ENCODE results near the gene TSPAN9. TPM values are rescaled to one million over a fixed set of nuclear protein-coding genes. Genes with fewer than 3 reads are reported as not detected.

TSPAN9 gene
- total RNA-seq, 1 donor from 2014 or later: 0.48 TPM

GRCh38 chr12:3259973-3260372 lies 182.8 kb downstream of the TSPAN9 start:
- Mint-ChIP-seq H3K27me3 (ENCODE audit: low read depth) (no peaks in the 10 kb centered on the region), H3K27ac (no peak overlapping the region), H3K4me1 (ENCODE audit: low read depth) (no peaks in the 10 kb centered on the region), H3K36me3 (ENCODE audit: low read depth) (no peaks in the 10 kb centered on the region), H3K9me3 (no peaks in the 10 kb centered on the region), H3K4me3 (ENCODE audit: low read depth) (no peak overlapping the region)
- intact Hi-C loops (cut with micrococcal nuclease): no loop called here
- no peak for DNase-seq (ENCODE audit: low spot score)

DNA sequence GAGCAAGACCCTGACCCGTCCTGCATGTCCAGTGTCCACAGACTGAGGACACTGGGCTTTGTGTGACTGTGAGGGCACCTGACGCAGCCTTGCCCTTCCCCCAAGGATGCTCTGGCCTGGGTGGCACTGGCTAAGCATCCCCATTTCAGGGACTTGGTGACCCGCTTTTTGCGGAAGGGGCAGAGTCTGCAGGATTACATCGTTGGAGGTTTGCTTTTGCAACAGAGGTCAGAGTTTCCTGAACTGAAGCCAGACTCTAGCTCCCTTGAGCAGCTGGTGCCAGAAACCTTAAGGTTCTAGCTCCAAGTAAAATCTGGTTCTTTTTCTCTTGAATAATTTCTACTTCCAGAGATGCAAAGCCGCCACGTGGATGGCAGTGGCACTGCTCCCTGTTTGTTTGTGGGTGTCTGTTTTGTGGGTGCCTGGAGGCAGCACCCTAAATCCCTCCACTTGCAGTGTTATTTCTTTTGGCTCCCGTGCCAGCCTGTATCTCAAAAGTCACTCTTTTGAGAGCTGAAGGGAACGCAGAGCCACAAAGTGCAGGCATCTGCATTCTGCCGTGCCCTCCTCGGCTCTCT lies 184.7 kb downstream of the TSPAN9 start:
- DNase-seq (ENCODE audit: low spot score): no peak
- Mint-ChIP-seq H3K27ac (no peak overlapping the region), H3K4me1 (ENCODE audit: low read depth) (no peaks in the 10 kb centered on the region), H3K36me3 (ENCODE audit: low read depth) (no peaks in the 10 kb centered on the region), H3K9me3 (no peaks in the 10 kb centered on the region), H3K4me3 (ENCODE audit: low read depth) (no peak overlapping the region), H3K27me3 (ENCODE audit: low read depth) (no peaks in the 10 kb centered on the region)
- intact Hi-C loops (cut with micrococcal nuclease): no loop called here

DNA sequence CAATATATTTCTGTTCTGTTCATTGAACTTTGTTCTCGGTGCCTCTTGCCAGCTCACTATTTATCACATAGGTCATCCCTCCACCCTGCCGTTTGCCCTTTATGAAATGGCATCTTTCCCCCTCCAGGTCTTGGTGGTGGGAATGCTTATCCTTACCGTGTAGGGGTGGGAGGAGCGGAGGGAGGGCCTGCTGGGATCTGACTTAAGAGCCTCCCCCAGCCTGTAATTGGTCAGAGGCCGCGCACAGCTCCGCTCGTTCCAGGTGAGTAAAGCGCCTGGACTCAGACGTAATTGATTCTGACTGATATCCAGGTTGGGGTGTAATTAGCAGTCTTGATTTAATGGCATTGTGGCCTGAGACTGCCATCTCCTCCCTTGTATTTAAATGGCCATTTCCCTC lies 185.3 kb downstream of the TSPAN9 start:
- Mint-ChIP-seq H3K9me3 (no peaks in the 10 kb centered on the region), H3K36me3 (ENCODE audit: low read depth) (no peaks in the 10 kb centered on the region), H3K4me1 (ENCODE audit: low read depth) (no peaks in the 10 kb centered on the region), H3K27me3 (ENCODE audit: low read depth) (no peaks in the 10 kb centered on the region), H3K27ac (no peak overlapping the region), H3K4me3 (ENCODE audit: low read depth) (no peak overlapping the region)
- DNase-seq (ENCODE audit: low spot score): no peak
- intact Hi-C loops (cut with micrococcal nuclease): no loop called here

DNA sequence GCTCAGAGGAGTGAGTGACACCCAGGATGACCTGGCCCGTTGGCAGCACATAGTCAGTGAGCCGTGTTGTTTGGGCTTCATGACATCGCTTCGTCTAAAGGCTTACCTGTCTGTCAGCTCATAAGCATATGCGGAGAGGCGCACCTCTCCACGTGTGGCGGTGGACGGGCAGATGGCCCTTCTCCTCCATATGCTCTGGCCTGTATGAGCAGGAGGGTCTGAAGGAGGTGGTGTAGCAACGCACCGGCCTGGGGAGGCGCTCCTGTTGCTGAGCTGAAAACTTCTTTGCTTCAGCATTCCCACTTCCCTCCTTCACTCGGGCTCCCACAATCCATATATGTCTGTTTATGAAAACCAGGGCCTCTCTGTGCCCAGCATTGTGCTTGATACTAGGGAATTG lies 186.1 kb downstream of the TSPAN9 start:
- no peaks in the 10 kb centered on the region for H3K36me3 Mint-ChIP-seq (ENCODE audit: low read depth)
- no peak for DNase-seq (ENCODE audit: low spot score)
- intact Hi-C loops (cut with micrococcal nuclease): no loop called here
- no peak overlapping the region for H3K27ac Mint-ChIP-seq
- H3K27me3 Mint-ChIP-seq (ENCODE audit: low read depth): no peaks in the 10 kb centered on the region
- H3K4me1 Mint-ChIP-seq (ENCODE audit: low read depth): no peaks in the 10 kb centered on the region
- no peaks in the 10 kb centered on the region for H3K9me3 Mint-ChIP-seq
- H3K4me3 Mint-ChIP-seq (ENCODE audit: low read depth): no peak overlapping the region

DNA sequence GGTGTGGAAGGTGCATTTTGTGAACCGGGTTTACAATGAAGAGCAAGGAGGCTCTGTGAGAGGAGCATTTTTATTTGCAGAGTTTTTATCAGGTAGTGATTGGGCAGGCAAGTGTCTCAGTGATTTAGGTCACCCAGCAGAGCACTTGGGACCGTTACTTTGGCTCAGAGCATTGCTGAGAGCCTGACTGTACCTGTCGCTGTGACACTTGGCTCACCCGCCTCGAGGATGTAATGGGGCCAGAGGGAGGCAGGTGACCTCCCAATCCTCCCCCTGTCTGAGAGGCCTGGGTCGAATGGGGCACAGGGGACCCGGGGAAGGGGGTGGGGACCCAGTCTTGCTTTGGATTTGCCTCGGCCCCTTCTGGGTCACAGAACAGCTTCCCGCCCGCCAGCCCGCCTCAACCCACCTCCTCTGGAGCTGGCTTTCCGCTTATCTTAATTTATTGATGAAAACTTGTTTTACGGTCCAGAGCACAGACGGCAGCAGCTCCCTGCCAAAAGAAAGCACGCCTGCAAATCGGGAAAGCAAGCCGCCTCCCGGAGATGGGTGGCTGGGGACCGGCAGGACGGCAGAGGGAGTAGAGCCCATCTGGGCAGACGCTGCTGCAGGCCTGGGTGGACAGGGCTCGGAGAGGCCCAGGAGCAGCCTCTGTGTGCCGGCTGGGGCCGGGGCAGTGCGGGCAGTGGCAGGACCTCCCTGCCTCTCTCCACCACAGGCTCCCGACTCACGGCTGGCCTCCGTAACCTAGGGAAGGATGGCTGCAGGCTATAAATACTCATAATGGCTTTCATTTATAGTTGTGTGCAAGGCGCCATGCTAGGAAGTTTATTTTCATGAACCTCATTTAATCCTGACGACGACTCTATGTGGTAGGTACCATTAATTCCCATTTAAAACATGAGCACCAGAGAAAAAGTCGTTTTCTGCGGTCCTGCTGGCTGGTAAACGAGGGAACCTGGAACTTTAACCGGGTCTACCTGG lies 187.1 kb downstream of the TSPAN9 start:
- no peak overlapping the region for H3K27ac Mint-ChIP-seq
- no peaks in the 10 kb centered on the region for H3K27me3 Mint-ChIP-seq (ENCODE audit: low read depth)
- no peak for DNase-seq (ENCODE audit: low spot score)
- no peaks in the 10 kb centered on the region for H3K9me3 Mint-ChIP-seq
- no peaks in the 10 kb centered on the region for H3K36me3 Mint-ChIP-seq (ENCODE audit: low read depth)
- H3K4me1 Mint-ChIP-seq (ENCODE audit: low read depth): no peaks in the 10 kb centered on the region
- no peak overlapping the region for H3K4me3 Mint-ChIP-seq (ENCODE audit: low read depth)
- intact Hi-C loops (cut with micrococcal nuclease): no loop called here

DNA sequence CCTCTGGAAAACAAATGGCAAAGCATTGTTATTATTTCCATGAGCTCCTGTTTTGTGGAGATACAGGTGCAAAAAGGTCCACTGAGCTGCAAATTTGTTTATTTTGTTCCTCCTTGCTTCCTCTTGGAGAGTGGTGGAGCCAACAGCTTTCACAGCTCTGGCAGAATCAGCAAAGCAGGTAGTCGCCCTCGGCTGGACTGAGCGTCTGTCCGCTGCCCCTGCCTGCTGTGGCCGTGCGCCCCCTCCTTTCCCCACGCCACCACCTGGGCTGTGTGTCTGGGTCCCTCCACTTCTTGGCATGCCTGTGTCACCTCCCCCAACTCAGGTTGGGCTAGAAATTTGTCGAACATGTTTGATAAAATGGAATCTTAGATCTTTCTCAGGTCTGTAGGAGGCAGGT lies 188.2 kb downstream of the TSPAN9 start:
- intact Hi-C loops (cut with micrococcal nuclease): no loop called here

DNA sequence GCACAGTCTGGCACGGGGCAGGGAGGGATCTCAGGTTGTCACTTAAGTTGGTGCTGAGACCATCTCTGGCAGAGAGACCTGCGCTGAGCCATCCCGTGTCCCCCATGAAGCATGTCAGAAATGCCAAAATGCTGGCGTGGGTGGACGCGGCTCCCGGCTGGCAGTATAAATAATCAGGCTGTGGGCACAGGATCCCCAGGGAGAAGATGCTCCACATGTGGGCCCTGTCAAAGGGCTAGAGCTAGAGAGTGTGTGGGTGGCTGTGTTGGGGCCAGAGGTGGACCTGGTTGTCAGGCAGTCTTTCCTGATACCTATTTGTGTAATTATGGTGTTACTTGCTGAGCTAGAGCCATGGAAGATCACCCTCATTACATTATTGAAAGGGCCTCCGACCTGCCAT lies 189.5 kb downstream of the TSPAN9 start:
- intact Hi-C loops (cut with micrococcal nuclease): no loop called here
- no peak for DNase-seq (ENCODE audit: low spot score)
- Mint-ChIP-seq H3K27ac (no peak overlapping the region), H3K4me3 (ENCODE audit: low read depth) (no peak overlapping the region), H3K27me3 (ENCODE audit: low read depth) (no peaks in the 10 kb centered on the region), H3K4me1 (ENCODE audit: low read depth) (no peaks in the 10 kb centered on the region), H3K9me3 (no peaks in the 10 kb centered on the region), H3K36me3 (ENCODE audit: low read depth) (no peaks in the 10 kb centered on the region)

More for the DNA sequence above, 188.2 kb downstream of the TSPAN9 start:
- no peaks in the 10 kb centered on the region for H3K9me3 Mint-ChIP-seq
- no peaks in the 10 kb centered on the region for H3K4me1 Mint-ChIP-seq (ENCODE audit: low read depth)
- no peaks in the 10 kb centered on the region for H3K27me3 Mint-ChIP-seq (ENCODE audit: low read depth)
- H3K27ac Mint-ChIP-seq: no peak overlapping the region
- no peak overlapping the region for H3K4me3 Mint-ChIP-seq (ENCODE audit: low read depth)
- DNase-seq (ENCODE audit: low spot score): no peak
- no peaks in the 10 kb centered on the region for H3K36me3 Mint-ChIP-seq (ENCODE audit: low read depth)

DNA sequence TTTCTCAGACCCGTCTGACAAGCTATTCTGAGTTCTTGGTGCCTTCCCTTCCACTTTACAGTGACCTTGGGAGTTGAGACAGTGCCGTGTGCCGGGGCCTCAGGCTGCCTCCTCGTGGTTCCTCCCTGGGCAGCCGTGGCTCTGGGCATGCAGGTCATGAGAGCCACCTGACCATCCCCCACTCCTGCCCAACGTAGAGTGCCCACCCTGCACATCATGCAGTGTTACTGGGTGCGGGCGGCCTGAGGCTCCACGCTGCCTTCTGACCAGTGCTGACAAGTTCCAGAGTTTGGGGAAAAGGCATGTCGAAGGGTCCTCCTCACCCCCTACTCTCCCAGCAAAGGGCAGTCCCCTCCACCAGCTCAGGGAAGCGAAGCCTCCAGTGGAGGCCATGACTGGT lies 190.5 kb downstream of the TSPAN9 start:
- no peak overlapping the region for H3K27ac Mint-ChIP-seq
- no peaks in the 10 kb centered on the region for H3K4me1 Mint-ChIP-seq (ENCODE audit: low read depth)
- DNase-seq (ENCODE audit: low spot score): no peak
- H3K4me3 Mint-ChIP-seq (ENCODE audit: low read depth): no peak overlapping the region
- no peaks in the 10 kb centered on the region for H3K9me3 Mint-ChIP-seq
- no peaks in the 10 kb centered on the region for H3K27me3 Mint-ChIP-seq (ENCODE audit: low read depth)
- no peaks in the 10 kb centered on the region for H3K36me3 Mint-ChIP-seq (ENCODE audit: low read depth)
- intact Hi-C loops (cut with micrococcal nuclease): no loop called here

DNA sequence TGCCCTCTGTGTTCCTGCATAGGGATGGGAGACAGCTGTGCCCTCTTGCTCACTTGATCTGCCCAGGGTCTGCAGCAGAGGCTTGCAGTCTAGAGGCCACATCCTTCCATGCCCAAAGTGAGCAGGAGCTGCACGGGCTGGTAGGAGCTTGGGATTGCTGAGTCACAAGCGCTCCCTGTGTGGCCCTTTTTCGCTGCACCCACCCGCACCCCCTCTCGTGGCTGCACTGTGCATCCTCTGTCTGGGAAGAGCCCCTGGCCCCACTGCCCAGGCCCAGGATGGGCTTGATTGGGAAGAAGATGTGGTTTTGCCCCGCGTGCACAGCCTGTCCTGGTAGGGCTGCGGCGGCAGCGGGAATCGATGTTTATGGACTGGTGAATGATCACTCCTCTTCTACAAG lies 192.4 kb downstream of the TSPAN9 start:
- Mint-ChIP-seq H3K4me1 (ENCODE audit: low read depth) (no peaks in the 10 kb centered on the region), H3K36me3 (ENCODE audit: low read depth) (no peaks in the 10 kb centered on the region), H3K27me3 (ENCODE audit: low read depth) (no peaks in the 10 kb centered on the region), H3K9me3 (no peaks in the 10 kb centered on the region), H3K27ac (no peak overlapping the region), H3K4me3 (ENCODE audit: low read depth) (no peak overlapping the region)
- intact Hi-C loops (cut with micrococcal nuclease): no loop called here
- DNase-seq (ENCODE audit: low spot score): no peak

DNA sequence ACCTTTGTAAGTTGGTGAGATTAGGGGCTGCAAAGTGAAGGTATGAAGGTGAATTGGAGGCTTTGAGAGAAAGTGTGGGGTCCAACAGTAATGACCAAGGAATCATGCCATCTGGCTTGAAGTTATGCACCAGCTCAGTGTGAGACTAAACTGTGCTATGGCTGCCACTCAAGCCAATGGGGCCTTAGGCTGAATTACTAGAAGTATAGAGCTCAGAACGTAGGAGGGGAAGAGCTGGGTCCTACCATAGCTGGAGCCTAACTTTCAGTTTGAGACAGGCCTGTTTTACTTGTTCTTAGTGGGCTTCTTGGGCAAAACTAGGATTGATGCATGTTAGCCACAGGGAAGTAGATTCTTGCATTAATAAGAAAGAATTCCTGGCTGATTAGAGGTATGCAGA lies 194.0 kb downstream of the TSPAN9 start:
- Mint-ChIP-seq H3K4me3 (ENCODE audit: low read depth) (no peak overlapping the region), H3K27me3 (ENCODE audit: low read depth) (no peaks in the 10 kb centered on the region), H3K9me3 (no peaks in the 10 kb centered on the region), H3K4me1 (ENCODE audit: low read depth) (no peaks in the 10 kb centered on the region), H3K27ac (no peak overlapping the region), H3K36me3 (ENCODE audit: low read depth) (no peaks in the 10 kb centered on the region)
- intact Hi-C loops (cut with micrococcal nuclease): no loop called here
- no peak for DNase-seq (ENCODE audit: low spot score)

- H3K4me1 Mint-ChIP-seq (ENCODE audit: low read depth): no peaks in the 10 kb centered on the region
- intact Hi-C loops (cut with micrococcal nuclease): no loop called here
- H3K4me3 Mint-ChIP-seq (ENCODE audit: low read depth): no peak overlapping the region
- H3K9me3 Mint-ChIP-seq: no peaks in the 10 kb centered on the region
- no peak overlapping the region for H3K27ac Mint-ChIP-seq
- peaks cover 2% of the 10 kb centered on the region for H3K27me3 Mint-ChIP-seq (ENCODE audit: low read depth)
- H3K36me3 Mint-ChIP-seq (ENCODE audit: low read depth): no peaks in the 10 kb centered on the region
- no peak for DNase-seq (ENCODE audit: low spot score)
These were observed 194.5 kb downstream of the TSPAN9 start for GRCh38 chr12:3271639-3272038.

DNA sequence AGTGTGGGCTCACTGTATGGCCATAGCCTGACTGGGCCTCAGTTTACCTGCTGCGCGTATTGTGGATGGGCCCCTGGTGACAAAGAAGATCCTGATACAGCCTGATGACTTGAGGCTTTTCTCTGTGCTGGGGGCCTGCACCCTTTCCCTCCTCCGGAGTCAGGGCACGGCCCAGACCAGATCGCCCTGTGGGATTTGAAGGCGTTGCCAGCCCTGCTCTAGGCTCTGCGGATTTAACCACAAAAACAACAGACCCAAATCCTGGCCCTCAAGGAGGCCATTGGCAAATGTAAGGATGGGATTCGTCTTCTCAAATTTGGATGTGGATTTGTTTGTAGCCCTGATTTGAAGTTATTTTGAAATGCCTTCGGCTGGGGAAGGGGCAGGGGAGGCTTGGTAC lies 195.8 kb downstream of the TSPAN9 start:
- intact Hi-C loops (cut with micrococcal nuclease): no loop called here
- H3K4me3 Mint-ChIP-seq (ENCODE audit: low read depth): no peak overlapping the region
- no peaks in the 10 kb centered on the region for H3K9me3 Mint-ChIP-seq
- DNase-seq (ENCODE audit: low spot score): no peak
- H3K27me3 Mint-ChIP-seq (ENCODE audit: low read depth): peaks cover 2% of the 10 kb centered on the region
- H3K4me1 Mint-ChIP-seq (ENCODE audit: low read depth): no peaks in the 10 kb centered on the region
- no peaks in the 10 kb centered on the region for H3K36me3 Mint-ChIP-seq (ENCODE audit: low read depth)
- H3K27ac Mint-ChIP-seq: no peak overlapping the region

DNA sequence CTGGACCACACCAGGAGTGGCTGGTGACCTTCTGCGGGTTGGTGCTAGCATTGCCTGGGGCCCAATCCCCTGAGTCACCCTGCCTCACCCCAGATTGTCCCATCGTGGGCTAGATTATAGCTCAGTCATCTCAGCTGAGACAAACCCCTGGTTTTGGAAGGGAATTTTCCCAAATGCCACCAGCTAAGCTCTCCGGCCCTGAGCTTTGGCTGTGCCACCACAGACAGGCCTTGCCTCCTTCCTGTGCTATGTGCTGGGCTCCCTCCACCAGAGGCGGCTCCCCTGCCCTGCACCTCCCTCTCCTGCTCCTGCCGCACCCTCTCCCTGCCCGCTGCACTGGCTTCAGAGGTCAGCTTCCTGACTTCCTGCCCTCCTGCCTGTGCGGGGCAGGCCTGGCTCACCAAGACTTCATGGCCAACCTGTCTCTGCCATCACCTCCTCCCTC lies 196.3 kb downstream of the TSPAN9 start:
- Mint-ChIP-seq H3K9me3 (no peaks in the 10 kb centered on the region), H3K4me1 (ENCODE audit: low read depth) (no peaks in the 10 kb centered on the region), H3K36me3 (ENCODE audit: low read depth) (no peaks in the 10 kb centered on the region), H3K27ac (no peak overlapping the region), H3K27me3 (ENCODE audit: low read depth) (peaks cover 2% of the 10 kb centered on the region), H3K4me3 (ENCODE audit: low read depth) (no peak overlapping the region)
- intact Hi-C loops (cut with micrococcal nuclease): no loop called here
- no peak for DNase-seq (ENCODE audit: low spot score)
